ENCODE data around the gene GAD1.

The GAD1 gene

GRCh38 chr2:170817093-170818035 is 677 bp downstream of the GAD1 start:
- ChIA-PET CTCF (interaction anchor here (1.2 to 2.1 kb wide), 9 partner anchors 15 to 494 kb away, joined by 3 to 11 read pairs (median 8); no protein-coding TSS in a partner anchor), POLR2A (interaction anchor here (0.6 kb wide), 1 partner anchor 796 kb away, joined by 3 read pairs; no protein-coding TSS in a partner anchor)
- TF ChIP-seq CTCF (IDR thresholded peaks at IDR 0.05; ENCODE audit: control extremely low read depth, extremely low read depth, low read depth, missing control alignments): no peak
- peak; percentile 34 for DNase-seq (ENCODE audit: extremely low spot score)

GRCh38 chr2:170818036-170818751 is 1.5 kb downstream of the GAD1 start:
- POLR2A ChIA-PET: no interaction called here
- CTCF ChIA-PET: interaction anchor here (1.1 to 1.7 kb wide), 2 partner anchors 409 to 456 kb away, joined by 3 to 8 read pairs; no protein-coding TSS in a partner anchor
- no peak for TF ChIP-seq CTCF (IDR thresholded peaks at IDR 0.05; ENCODE audit: control extremely low read depth, extremely low read depth, low read depth, missing control alignments)
- DNase-seq (ENCODE audit: extremely low spot score): no peak

- ChIA-PET POLR2A (no interaction called here), CTCF (interaction anchor here (1.1 to 1.7 kb wide), 2 partner anchors 410 to 457 kb away, joined by 3 to 8 read pairs; no protein-coding TSS in a partner anchor)
- no peak for DNase-seq (ENCODE audit: extremely low spot score)
- TF ChIP-seq CTCF (IDR thresholded peaks at IDR 0.05; ENCODE audit: control extremely low read depth, extremely low read depth, low read depth, missing control alignments): no peak
Measured at GRCh38 chr2:170818752-170819470, 2.2 kb downstream of the GAD1 start.

GRCh38 chr2:170819680-170820664 is 3.3 kb downstream of the GAD1 start:
- ChIA-PET POLR2A (no interaction called here), CTCF (interaction anchor here (1.0 to 1.7 kb wide), 4 partner anchors 411 to 458 kb away, joined by 3 to 8 read pairs (median 3); no protein-coding TSS in a partner anchor)
- DNase-seq (ENCODE audit: extremely low spot score): no peak

More at GRCh38 chr2:170819680-170820664, 3.3 kb downstream of the GAD1 start:
- TF ChIP-seq CTCF (IDR thresholded peaks at IDR 0.05; ENCODE audit: control extremely low read depth, extremely low read depth, low read depth, missing control alignments): no peak

Measured in GM10248 (cell line).